GM21515 (cell line): ENCODE data around the gene NDUFB6.
"Not testable (repeated sequence)": the region's sequence is repeated elsewhere in the genome, so short reads cannot be mapped to it uniquely, and the experiment has no call there.

Experiments
- ATAC-seq: cut with Tn5 transposase; IDR thresholded peaks from one replicate; pipeline ENCODE4 v1.9.1; 2021; ENCODE audit not compliant: unreplicated experiment

Gene NDUFB6

DNA sequence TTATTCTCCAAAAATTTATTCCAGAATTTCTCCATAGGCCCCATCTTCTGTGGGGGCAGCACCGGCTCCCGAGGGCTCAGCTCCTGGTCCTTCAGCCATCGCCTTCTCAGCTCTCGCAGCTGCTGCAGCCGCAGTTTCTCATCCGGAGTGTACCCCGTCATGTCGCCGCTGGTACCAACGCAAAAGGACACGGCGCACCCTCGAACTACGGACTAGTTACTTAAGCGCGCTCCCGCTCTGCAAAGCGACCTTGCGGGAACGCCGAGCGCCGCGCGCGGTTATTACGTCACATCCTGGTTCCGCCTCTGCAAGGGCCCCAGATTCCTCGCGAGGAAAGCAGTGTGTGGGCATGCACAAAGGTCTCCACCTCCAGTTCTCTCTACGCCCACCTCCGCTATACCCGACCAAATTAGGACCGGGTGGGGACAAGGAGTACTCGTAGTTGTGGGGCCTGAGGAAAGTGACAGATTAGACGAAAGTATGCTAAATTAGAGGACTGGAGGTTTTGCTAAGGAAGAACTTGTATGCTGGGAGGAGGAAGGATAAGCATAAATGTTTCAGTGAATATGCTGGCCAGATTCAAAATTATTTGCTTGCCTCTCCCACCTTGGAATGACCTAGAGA lies at the start of gene NDUFB6:
TSS of gene NDUFB6 (minus strand) at position 260 of the 624 bp plus-strand sequence. CDS start at position 161, 99 bp downstream.
- peak; percentile 80 for ATAC-seq

- no peak for ATAC-seq
Observed at GRCh38 chr9:32618261-32618660, 45.3 kb upstream of the NDUFB6 start.

DNA sequence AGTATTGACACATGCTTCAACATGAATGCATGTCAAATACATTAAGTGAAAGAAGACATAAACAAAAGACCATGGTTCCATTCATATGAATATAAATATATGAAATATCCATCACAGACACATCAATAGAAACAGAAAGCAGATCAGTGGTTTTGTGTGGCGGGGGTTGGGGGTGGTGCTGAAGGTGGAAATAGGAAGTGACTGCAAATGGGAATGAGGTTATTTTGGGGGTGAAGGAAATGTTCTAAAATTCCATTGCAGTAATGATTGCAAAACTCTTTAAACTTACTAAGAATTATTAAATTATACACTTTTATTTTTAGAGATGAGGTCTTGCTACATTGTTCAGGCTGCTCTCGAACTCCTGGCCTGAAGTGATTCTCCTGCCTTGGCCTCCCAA lies 33.9 kb upstream of the NDUFB6 start:
- no peak for ATAC-seq

- peak; percentile 65 for ATAC-seq
Observed at GRCh38 chr9:32603914-32604852, 31.2 kb upstream of the NDUFB6 start.

- ATAC-seq, result not testable (repeated sequence)
Observed at GRCh38 chr9:32599021-32599420, 26.1 kb upstream of the NDUFB6 start.

- ATAC-seq, result no peak
Observed at GRCh38 chr9:32596936-32597335, 24.0 kb upstream of the NDUFB6 start.

- ATAC-seq, result no peak
Observed at GRCh38 chr9:32596096-32596865, 23.3 kb upstream of the NDUFB6 start.

GRCh38 chr9:32590898-32591297 lies 17.9 kb upstream of the NDUFB6 start:
- no peak for ATAC-seq

GRCh38 chr9:32590476-32590875 lies 17.5 kb upstream of the NDUFB6 start:
- no peak for ATAC-seq

GRCh38 chr9:32589083-32589723 lies 16.2 kb upstream of the NDUFB6 start:
- no peak for ATAC-seq

DNA sequence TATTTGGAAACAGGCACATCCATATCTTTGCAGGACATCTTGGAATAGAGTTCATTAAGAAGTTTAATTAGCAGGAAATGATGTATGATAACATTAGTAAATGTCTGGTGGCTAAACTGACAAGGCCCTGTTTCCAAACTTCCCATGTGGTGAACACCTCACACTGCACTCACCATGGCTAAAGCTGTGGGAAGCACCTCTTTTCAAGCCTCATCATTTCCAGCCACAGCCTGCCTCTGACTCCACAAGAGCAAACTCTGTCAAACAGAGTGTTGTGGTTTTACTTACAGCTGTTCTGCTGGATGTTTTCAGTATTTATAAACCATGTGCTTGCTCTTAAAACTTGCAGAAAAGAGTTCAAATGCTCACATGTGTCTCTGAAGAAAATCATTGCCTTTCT lies 14.9 kb upstream of the NDUFB6 start:
- ATAC-seq, result no peak

DNA sequence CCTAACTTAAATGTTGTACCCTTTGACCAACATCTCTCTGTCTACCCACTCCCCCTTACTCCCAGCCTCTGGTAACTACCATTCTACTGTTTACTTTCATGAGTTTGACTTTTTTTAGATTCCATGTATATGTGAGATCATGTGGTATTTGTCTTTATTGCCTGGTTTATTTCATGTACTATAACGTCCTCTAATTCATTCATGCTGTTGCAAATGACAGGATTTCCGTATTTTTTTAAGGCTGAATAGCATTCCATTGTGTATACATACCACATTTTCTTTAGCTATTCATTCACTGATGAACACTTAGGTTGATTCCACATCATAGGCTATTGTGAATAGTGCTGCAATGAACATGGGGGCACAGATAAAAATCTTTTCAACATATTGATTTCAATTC lies 11.8 kb upstream of the NDUFB6 start:
- ATAC-seq, result no peak

GRCh38 chr9:32581512-32582143 lies 8.7 kb upstream of the NDUFB6 start:
- no peak for ATAC-seq

DNA sequence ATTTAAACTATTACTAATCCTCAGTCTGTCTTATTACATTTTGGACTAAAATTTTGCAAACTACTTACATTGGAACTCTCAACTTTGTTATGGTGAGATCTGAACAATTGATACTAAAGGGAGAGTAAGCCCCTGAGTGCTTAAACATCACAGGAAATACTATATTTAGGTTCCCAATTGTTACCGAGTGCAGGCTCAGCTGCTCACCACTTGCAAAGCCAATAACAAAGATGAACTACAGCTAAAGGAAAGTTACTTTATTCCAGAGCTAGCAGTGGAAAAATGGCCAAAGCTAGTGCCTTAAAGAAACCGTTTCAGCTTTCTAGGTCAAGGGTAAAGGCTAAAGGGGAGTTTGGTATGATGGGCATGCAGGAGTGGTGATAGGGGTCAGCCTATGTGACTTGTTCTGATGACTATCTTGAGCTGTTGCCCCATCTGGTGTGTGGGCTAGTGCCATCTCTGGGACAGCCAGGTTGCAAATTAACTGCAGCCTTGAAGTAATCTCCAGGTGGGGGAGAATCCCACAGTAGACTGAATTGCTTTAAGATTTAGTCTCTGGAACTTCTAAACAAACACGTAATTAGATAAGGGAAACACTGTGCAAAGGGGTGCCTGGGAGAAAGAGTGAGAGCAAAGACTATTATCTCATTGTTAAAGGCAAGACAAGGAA lies 7.8 kb upstream of the NDUFB6 start:
- ATAC-seq, result no peak

DNA sequence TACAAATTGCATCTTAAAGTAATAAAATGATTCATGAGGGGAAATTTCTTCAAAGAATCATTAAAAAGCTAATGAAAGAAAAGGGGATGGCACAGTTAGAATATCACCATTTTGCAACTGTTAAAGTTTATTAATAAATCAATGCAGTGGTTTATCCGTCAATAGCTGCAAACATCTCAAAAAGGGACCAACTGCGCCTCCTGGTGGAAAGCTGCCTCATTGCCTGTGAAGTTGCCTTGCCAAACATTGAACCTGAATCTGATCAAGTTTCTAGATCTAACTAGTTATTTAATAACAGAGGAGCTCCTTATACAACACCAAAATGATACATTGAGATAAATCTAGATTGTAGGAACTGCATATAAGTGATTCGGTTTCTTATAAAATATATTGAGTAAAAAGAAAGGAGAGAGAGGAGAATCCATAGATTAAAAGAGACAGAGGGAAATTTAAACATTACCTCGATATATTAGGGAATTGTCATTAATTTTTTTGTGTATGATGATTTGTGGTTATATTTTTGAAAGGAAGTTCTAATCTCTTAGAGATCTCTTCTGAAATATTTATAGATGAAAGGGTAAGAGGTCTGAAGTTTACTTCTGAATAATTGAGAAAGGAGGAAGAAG lies 6.9 kb upstream of the NDUFB6 start:
- ATAC-seq, result no peak

DNA sequence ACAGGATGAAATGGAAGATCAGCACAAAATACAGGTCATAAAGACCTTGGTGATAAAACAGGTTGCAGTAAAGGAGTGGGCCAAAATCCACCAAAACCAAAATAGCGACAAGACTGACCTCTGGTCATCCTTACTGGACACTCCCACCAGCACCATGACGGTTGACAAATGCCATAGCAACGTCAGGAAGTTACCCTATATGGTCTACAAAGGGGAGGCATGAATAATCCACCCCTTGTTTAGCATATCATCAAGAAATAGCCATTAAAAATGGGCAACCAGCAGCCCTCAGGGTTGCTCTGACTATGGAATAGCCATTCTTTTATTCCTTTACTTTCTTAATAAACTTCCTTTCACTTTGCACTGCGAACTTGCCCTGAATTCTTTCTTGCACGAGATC lies 6.0 kb upstream of the NDUFB6 start:
- no peak for ATAC-seq

GRCh38 chr9:32577316-32577715 lies 4.4 kb upstream of the NDUFB6 start:
- peak; percentile 32 for ATAC-seq

GRCh38 chr9:32574858-32575257 lies 1.9 kb upstream of the NDUFB6 start:
- ATAC-seq, result no peak

GRCh38 chr9:32573821-32574220 lies 862 bp upstream of the NDUFB6 start:
- ATAC-seq, result no peak
